Neural progenitor cell (in vitro differentiated cells): ENCODE measurements around the gene PRIMA1. TPM values are rescaled to one million over a fixed set of nuclear protein-coding genes. Genes with fewer than 3 reads are reported as not detected.

Experiments
- DNase-seq: peaks from one replicate; pipeline ENCODE4 v3.0.0-alpha.2; 2016; ENCODE audit warnings: low spot score
- H2AFZ ChIP-seq: fragments of 200-600 bp; sonication (generic); replicated peaks from 2 replicates; pipeline ENCODE4 v1.6.1; 2016; ENCODE audit warnings: antibody characterized with exemption
- H3F3A ChIP-seq: fragments of 200-600 bp; sonication (generic); 2 replicates; pipeline ENCODE4 v1.6.1; 2016; ENCODE audit warnings: antibody characterized with exemption, low read depth
- H3K27ac ChIP-seq: fragments of 200-600 bp; sonication (generic); 2 replicates; pipeline ENCODE4 v1.5.1; 2016; ENCODE audit warnings: mild to moderate bottlenecking
- H3K27me3 ChIP-seq: fragments of 200-600 bp; sonication (generic); 2 replicates; pipeline ENCODE4 v1.6.1; 2016; ENCODE audit warnings: mild to moderate bottlenecking, moderate library complexity
- H3K36me3 ChIP-seq: fragments of 200-600 bp; sonication (generic); 2 replicates; pipeline ENCODE4 v1.5.1; 2016
- H3K4me1 ChIP-seq: fragments of 200-600 bp; sonication (generic); 2 replicates; pipeline ENCODE4 v1.6.1; 2016; ENCODE audit warnings: mixed run types
- H3K4me2 ChIP-seq: fragments of 200-600 bp; sonication (generic); 2 replicates; pipeline ENCODE4 v1.6.1; 2016
- H3K4me3 ChIP-seq: fragments of 200-600 bp; sonication (generic); 2 replicates; pipeline ENCODE4 v1.5.1; 2016
- H3K79me2 ChIP-seq: fragments of 200-600 bp; sonication (generic); 2 replicates; pipeline ENCODE4 v1.6.1; 2016; ENCODE audit warnings: low read depth
- H3K9ac ChIP-seq: fragments of 200-600 bp; sonication (generic); 2 replicates; pipeline ENCODE4 v1.6.1; 2016
- H3K9me3 ChIP-seq: fragments of 200-600 bp; sonication (generic); 2 replicates; pipeline ENCODE4 v1.5.1; 2016; ENCODE audit warnings: low read depth
- H4K20me1 ChIP-seq: fragments of 200-600 bp; sonication (generic); 2 replicates; pipeline ENCODE4 v1.6.1; 2016; ENCODE audit warnings: low read depth
- H3K27ac Mint-ChIP-seq: 3 replicates; pipeline ENCODE4 v1.8.0; 2021; ENCODE audit warnings: mixed read lengths
- H3K27me3 Mint-ChIP-seq: 2 replicates; pipeline ENCODE4 v1.8.0; 2022; ENCODE audit warnings: low read depth, mild to moderate bottlenecking, inconsistent platforms, moderate library complexity, mixed read lengths; ENCODE audit not compliant: insufficient read depth
- H3K36me3 Mint-ChIP-seq: 3 replicates; pipeline ENCODE4 v1.8.0; 2021; ENCODE audit warnings: mixed read lengths
- H3K4me1 Mint-ChIP-seq: 3 replicates; pipeline ENCODE4 v1.8.0; 2021; ENCODE audit warnings: mixed read lengths
- H3K4me3 Mint-ChIP-seq: 3 replicates; pipeline ENCODE4 v1.8.0; 2021; ENCODE audit warnings: mild to moderate bottlenecking, moderate library complexity, mixed read lengths
- H3K9me3 Mint-ChIP-seq: 3 replicates; pipeline ENCODE4 v1.8.0; 2020; ENCODE audit warnings: mixed read lengths
- CTCF ChIP-seq: fragments of 200-600 bp; sonication (generic); IDR thresholded peaks from 2 replicates; pipeline ENCODE4 v1.5.1; 2017; ENCODE audit warnings: antibody characterized with exemption, mild to moderate bottlenecking
- EZH2 ChIP-seq: fragments of 200-600 bp; sonication (generic); IDR thresholded peaks from 2 replicates; pipeline ENCODE4 v1.6.1; 2017; ENCODE audit warnings: antibody characterized with exemption, mild to moderate bottlenecking, moderate library complexity
- EZH2phosphoT487 ChIP-seq: fragments of 200-600 bp; sonication (generic); IDR thresholded peaks from 2 replicates; pipeline ENCODE4 v1.6.1; 2017; ENCODE audit warnings: antibody characterized with exemption
- total RNA-seq: library from RNA; depleted of rRNA; stranded (reverse); fragments of >200 nt; gene quantifications from 2 replicates; pipeline ENCODE4 v1.2.3, GENCODE V29; 2015; ENCODE audit warnings: low replicate concordance

The PRIMA1 gene
- total RNA-seq, 1 donor from 2014 or later: 2.8 TPM

GRCh38 chr14:93751946-93752655 is 36.2 kb downstream of the PRIMA1 start:
- Histone ChIP-seq H3K79me2 (no peaks in the 10 kb centered on the region), H4K20me1 (no peaks in the 10 kb centered on the region), H3K9me3 (no peaks in the 10 kb centered on the region), H2AFZ (no peak overlapping the region), H3K4me3 (no peak overlapping the region), H3K27me3 (no peaks in the 10 kb centered on the region), H3K4me2 (no peak overlapping the region), H3K4me1 (peaks cover 28% of the 10 kb centered on the region), H3F3A (peaks cover 14% of the 10 kb centered on the region), H3K9ac (no peak overlapping the region), H3K27ac (no peak overlapping the region), H3K36me3 (no peaks in the 10 kb centered on the region)
- Mint-ChIP-seq H3K9me3 (peaks cover 4% of the 10 kb centered on the region), H3K4me3 (no peak overlapping the region), H3K27ac (no peak overlapping the region), H3K4me1 (peaks cover 30% of the 10 kb centered on the region), H3K27me3 (peaks cover 2% of the 10 kb centered on the region), H3K36me3 (no peaks in the 10 kb centered on the region)
- no peak for DNase-seq
- TF ChIP-seq EZH2: no peak

GRCh38 chr14:93749076-93749420 is 39.2 kb downstream of the PRIMA1 start:
- Histone ChIP-seq H3K9ac (no peak overlapping the region), H3F3A (peaks cover 14% of the 10 kb centered on the region), H3K79me2 (no peaks in the 10 kb centered on the region), H2AFZ (no peak overlapping the region), H3K4me1 (peaks cover 45% of the 10 kb centered on the region), H3K9me3 (no peaks in the 10 kb centered on the region), H3K4me2 (peak overlapping the region; percentile 10), H3K36me3 (no peaks in the 10 kb centered on the region), H3K27ac (peak overlapping the region; percentile 56), H3K4me3 (no peak overlapping the region), H3K27me3 (no peaks in the 10 kb centered on the region), H4K20me1 (no peaks in the 10 kb centered on the region)
- peaks cover 41% of the 10 kb centered on the region for H3K4me1 Mint-ChIP-seq
- DNase-seq: no peak
- H3K27me3 Mint-ChIP-seq: peaks cover 4% of the 10 kb centered on the region
- H3K9me3 Mint-ChIP-seq: no peaks in the 10 kb centered on the region
- H3K27ac Mint-ChIP-seq: peak overlapping the region; percentile 85
- H3K36me3 Mint-ChIP-seq: no peaks in the 10 kb centered on the region
- no peak overlapping the region for H3K4me3 Mint-ChIP-seq
- TF ChIP-seq CTCF (no peak), EZH2phosphoT487 (no peak), EZH2 (no peak)

DNA sequence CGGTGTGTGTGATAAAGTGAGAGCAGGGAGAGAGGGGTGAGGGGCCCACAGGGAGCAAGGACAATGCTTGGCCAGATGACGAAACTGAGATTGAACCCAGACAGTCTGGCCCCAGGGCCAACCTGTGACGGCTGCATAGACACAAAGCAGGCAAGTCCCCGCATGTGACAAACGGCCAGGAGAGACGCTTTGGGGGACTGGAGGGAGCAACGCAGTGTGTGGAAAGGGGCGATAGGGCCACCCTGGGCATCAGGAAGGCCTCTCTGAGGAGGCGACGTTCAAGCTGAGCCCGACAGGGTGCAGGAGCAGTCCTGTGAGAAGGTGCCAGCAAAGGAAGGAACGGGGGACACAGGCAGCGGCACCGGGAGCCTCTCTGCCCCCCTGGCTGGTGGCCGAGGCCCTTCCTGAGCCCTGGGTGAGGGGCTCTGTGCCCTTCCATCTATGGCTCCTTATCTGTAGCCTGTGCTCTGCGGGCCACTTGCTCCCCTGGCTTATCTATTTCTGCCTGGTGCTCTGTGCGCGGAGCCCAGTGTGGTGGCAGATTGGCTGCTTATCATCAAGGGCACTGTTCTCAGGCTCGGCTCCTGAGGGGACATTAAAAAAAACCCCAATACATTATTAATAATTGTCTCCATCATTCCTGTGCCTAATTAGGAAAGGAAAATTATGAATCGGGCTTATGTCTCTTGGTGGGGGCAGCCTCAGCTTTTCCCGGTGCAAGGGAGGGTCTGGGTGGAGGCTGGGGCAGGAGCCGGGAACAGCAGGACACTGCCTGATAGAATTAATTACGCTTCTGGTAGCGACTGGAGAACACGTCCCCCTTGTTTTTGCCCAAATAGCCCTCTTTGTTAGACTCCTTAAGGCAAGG is 39.8 kb downstream of the PRIMA1 start:
- Histone ChIP-seq H3K4me1 (peaks cover 49% of the 10 kb centered on the region), H3K9ac (no peak overlapping the region), H3K27ac (peak overlapping the region; percentile 56), H3F3A (peaks cover 14% of the 10 kb centered on the region), H2AFZ (no peak overlapping the region), H4K20me1 (no peaks in the 10 kb centered on the region), H3K36me3 (no peaks in the 10 kb centered on the region), H3K27me3 (no peaks in the 10 kb centered on the region), H3K4me2 (peak overlapping the region; percentile 10), H3K79me2 (no peaks in the 10 kb centered on the region), H3K9me3 (no peaks in the 10 kb centered on the region), H3K4me3 (no peak overlapping the region)
- H3K9me3 Mint-ChIP-seq: no peaks in the 10 kb centered on the region
- H3K27me3 Mint-ChIP-seq: peaks cover 4% of the 10 kb centered on the region
- peak; percentile 72 for DNase-seq
- H3K4me3 Mint-ChIP-seq: no peak overlapping the region
- H3K36me3 Mint-ChIP-seq: no peaks in the 10 kb centered on the region
- H3K27ac Mint-ChIP-seq: peak overlapping the region; percentile 85
- no peak for TF ChIP-seq CTCF
- TF ChIP-seq EZH2phosphoT487: no peak
- TF ChIP-seq EZH2: no peak
- peaks cover 42% of the 10 kb centered on the region for H3K4me1 Mint-ChIP-seq
